ENCODE data around the gene INSYN2A.

The INSYN2A gene

GRCh38 chr10:127197154-127197432 is 702 bp upstream of the INSYN2A start:
- in situ Hi-C loops (cut with MboI; ENCODE audit: low pct_unique_long_range_greater_than_20kb, low sequenced_read_pairs, unreplicated experiment), result no loop called here
- DNase-seq (ENCODE audit: low spot score), result no peak

GRCh38 chr10:127195571-127196281 is 665 bp downstream of the INSYN2A start:
- no peak for TF ChIP-seq CTCF (IDR thresholded peaks at IDR 0.05; ENCODE audit: extremely low read depth, insufficient read depth, missing control alignments)

More at GRCh38 chr10:127197154-127197432, 702 bp upstream of the INSYN2A start:
- no peak for TF ChIP-seq CTCF (IDR thresholded peaks at IDR 0.05; ENCODE audit: extremely low read depth, insufficient read depth, missing control alignments)

GRCh38 chr10:127195041-127195506 is 1.3 kb downstream of the INSYN2A start:
- in situ Hi-C loops (cut with MboI; ENCODE audit: low pct_unique_long_range_greater_than_20kb, low sequenced_read_pairs, unreplicated experiment), result no loop called here
- DNase-seq (ENCODE audit: low spot score), result no peak
- no peak for TF ChIP-seq CTCF (IDR thresholded peaks at IDR 0.05; ENCODE audit: extremely low read depth, insufficient read depth, missing control alignments)

More at GRCh38 chr10:127195571-127196281, 665 bp downstream of the INSYN2A start:
- DNase-seq (ENCODE audit: low spot score), result no peak
- in situ Hi-C loops (cut with MboI; ENCODE audit: low pct_unique_long_range_greater_than_20kb, low sequenced_read_pairs, unreplicated experiment), result no loop called here

- TF ChIP-seq CTCF (IDR thresholded peaks at IDR 0.05; ENCODE audit: extremely low read depth, insufficient read depth, missing control alignments), result no peak
- in situ Hi-C loops (cut with MboI; ENCODE audit: low pct_unique_long_range_greater_than_20kb, low sequenced_read_pairs, unreplicated experiment), result no loop called here
- DNase-seq (ENCODE audit: low spot score), result no peak
These were observed 1.8 kb downstream of the INSYN2A start for GRCh38 chr10:127194599-127194998.

- DNase-seq (ENCODE audit: low spot score), result no peak
- in situ Hi-C loops (cut with MboI; ENCODE audit: low pct_unique_long_range_greater_than_20kb, low sequenced_read_pairs, unreplicated experiment), result no loop called here
- no peak for TF ChIP-seq CTCF (IDR thresholded peaks at IDR 0.05; ENCODE audit: extremely low read depth, insufficient read depth, missing control alignments)
These were observed 2.3 kb downstream of the INSYN2A start for GRCh38 chr10:127194111-127194510.

- in situ Hi-C loops (cut with MboI; ENCODE audit: low pct_unique_long_range_greater_than_20kb, low sequenced_read_pairs, unreplicated experiment), result no loop called here
- no peak for DNase-seq (ENCODE audit: low spot score)
- no peak for TF ChIP-seq CTCF (IDR thresholded peaks at IDR 0.05; ENCODE audit: extremely low read depth, insufficient read depth, missing control alignments)
These were observed 3.3 kb downstream of the INSYN2A start for GRCh38 chr10:127193125-127193524.

Measured in GM13977 (cell line).